ENCODE data around the gene SPEN.

DNA sequence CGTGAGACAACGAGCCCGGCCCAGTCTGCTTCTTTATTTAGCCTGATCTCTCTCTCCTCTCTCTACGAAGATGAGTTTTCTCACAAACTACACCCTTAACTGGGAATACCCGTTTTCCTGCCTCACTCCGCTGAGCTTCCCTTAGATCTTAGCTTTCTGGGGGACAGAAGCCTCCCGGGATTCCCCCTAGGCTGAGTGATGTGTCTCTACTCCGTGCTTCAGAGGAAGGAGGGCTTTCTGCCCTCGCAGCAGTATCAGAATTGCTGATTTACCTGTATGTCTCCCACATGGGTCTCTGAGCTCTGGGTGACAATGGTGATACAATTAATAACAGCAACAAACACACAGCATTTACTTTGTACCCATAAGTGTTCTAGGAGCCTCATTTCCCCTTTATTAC is 127.3 kb downstream of the SPEN start:
- TF ChIP-seq, protein P1, sequence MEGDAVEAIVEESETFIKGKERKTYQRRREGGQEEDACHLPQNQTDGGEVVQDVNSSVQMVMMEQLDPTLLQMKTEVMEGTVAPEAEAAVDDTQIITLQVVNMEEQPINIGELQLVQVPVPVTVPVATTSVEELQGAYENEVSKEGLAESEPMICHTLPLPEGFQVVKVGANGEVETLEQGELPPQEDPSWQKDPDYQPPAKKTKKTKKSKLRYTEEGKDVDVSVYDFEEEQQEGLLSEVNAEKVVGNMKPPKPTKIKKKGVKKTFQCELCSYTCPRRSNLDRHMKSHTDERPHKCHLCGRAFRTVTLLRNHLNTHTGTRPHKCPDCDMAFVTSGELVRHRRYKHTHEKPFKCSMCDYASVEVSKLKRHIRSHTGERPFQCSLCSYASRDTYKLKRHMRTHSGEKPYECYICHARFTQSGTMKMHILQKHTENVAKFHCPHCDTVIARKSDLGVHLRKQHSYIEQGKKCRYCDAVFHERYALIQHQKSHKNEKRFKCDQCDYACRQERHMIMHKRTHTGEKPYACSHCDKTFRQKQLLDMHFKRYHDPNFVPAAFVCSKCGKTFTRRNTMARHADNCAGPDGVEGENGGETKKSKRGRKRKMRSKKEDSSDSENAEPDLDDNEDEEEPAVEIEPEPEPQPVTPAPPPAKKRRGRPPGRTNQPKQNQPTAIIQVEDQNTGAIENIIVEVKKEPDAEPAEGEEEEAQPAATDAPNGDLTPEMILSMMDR (IDR thresholded peaks at IDR 0.05) = no peak
- TF ChIP-seq POLR2A (IDR thresholded peaks at IDR 0.05) = no peak
